Esophagus squamous epithelium (tissue), 4 donors: Measurements from ENCODE around the gene CAPN12.

ENCODE experiments used
- POLR2A ChIP-seq, 4 donors: fragments of 450-650 bp; IDR thresholded peaks; one replicate each; pipeline ENCODE4 v1.6.1; 2017; ENCODE audit warnings: antibody characterized with exemption in 4 of 4, mild to moderate bottlenecking in 4 of 4, moderate library complexity in 3 of 4
- TF ChIP-seq, protein P1 (sequence below), 6 experiments: fragments of 450-650 bp in 4 of 6; fragments of 200-600 bp in 2 of 6; sonication (generic) in 2 of 6; IDR thresholded peaks; one replicate each; pipeline ENCODE4 v1.5.1; 2016 to 2019; ENCODE audit warnings: antibody characterized with exemption in 6 of 6, mild to moderate bottlenecking in 4 of 6, moderate library complexity in 4 of 6

DNA sequence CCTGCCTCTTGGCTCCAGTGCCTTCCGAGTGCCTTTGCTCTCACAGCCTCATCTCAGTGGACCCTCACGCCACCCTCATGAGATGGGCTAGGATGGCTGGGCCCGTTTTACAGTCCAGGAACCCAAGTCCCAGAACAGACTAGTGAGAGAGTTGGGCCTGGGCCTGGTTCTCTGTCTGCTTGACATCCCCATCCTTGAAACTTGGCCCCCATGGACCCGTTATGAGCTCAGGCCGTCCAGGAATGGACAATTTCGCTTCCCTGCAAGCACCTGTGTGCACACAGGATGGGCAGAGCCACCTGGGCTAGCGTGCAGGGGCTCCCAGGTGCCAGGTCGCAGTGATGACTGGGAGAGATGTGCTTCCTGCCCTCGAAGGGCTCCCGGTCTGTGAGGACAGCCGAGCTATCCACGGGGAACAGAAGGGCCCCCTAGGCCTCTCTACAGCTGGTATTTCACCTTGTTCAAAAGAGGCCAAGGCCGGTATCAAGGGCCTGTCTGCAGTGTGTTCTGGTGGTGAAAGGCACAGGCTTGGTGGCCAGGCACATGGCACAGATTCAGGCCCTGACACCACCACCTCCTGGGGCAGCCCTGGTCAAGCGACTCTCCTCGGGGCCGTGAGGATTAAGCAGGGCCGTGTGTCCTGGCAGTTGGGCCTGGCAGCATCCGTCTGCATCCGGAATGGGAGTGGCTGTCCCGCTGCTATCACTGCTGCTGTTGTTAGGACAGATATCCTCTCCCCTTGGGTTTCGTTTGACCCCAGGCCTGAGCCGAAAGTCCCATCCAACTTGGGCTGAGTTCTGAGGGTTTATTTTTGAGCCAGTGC, 38.9 kb downstream of the CAPN12 start:
- TF ChIP-seq, protein P1, sequence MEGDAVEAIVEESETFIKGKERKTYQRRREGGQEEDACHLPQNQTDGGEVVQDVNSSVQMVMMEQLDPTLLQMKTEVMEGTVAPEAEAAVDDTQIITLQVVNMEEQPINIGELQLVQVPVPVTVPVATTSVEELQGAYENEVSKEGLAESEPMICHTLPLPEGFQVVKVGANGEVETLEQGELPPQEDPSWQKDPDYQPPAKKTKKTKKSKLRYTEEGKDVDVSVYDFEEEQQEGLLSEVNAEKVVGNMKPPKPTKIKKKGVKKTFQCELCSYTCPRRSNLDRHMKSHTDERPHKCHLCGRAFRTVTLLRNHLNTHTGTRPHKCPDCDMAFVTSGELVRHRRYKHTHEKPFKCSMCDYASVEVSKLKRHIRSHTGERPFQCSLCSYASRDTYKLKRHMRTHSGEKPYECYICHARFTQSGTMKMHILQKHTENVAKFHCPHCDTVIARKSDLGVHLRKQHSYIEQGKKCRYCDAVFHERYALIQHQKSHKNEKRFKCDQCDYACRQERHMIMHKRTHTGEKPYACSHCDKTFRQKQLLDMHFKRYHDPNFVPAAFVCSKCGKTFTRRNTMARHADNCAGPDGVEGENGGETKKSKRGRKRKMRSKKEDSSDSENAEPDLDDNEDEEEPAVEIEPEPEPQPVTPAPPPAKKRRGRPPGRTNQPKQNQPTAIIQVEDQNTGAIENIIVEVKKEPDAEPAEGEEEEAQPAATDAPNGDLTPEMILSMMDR (IDR thresholded peaks at IDR 0.05) = no peak
- no peak for TF ChIP-seq POLR2A (IDR thresholded peaks at IDR 0.05)
